Activated T-cell treated with anti-CD3 and anti-CD28 coated beads, Interleukin-2, amount 50 U/mL, for 4 hours (primary cell): ENCODE measurements around the gene EPS8L3. TPM values are rescaled to one million over a fixed set of nuclear protein-coding genes. Genes with fewer than 3 reads are reported as not detected.
"Not testable (repeated sequence)": the region's sequence is repeated elsewhere in the genome, so short reads cannot be mapped to it uniquely, and the experiment has no call there.

Source experiments
- ATAC-seq, 2 donors: fragments of 200-7000 bp; cut with Tn5 transposase; one replicate each; pipeline ENCODE4 v1.10.0; 2021
- DNase-seq: peaks from one replicate; pipeline ENCODE4 v3.0.0-alpha.2; 2020
- H3K27me3 Mint-ChIP-seq: one replicate; pipeline ENCODE4 v1.8.0; 2021; ENCODE audit warnings: low read depth, mixed read lengths
- H3K36me3 Mint-ChIP-seq: one replicate; pipeline ENCODE4 v1.8.0; 2022; ENCODE audit warnings: mixed read lengths; ENCODE audit not compliant: insufficient read depth
- H3K4me1 Mint-ChIP-seq: one replicate; pipeline ENCODE4 v1.8.0; 2021; ENCODE audit warnings: low read depth, mixed read lengths
- H3K4me3 Mint-ChIP-seq: one replicate; pipeline ENCODE4 v1.8.0; 2021; ENCODE audit warnings: mild to moderate bottlenecking, moderate library complexity, mixed read lengths
- H3K9me3 Mint-ChIP-seq: one replicate; pipeline ENCODE4 v1.8.0; 2021; ENCODE audit warnings: mixed read lengths
- total RNA-seq, 3 donors: library from RNA; stranded (reverse); gene quantifications; one replicate each; pipeline ENCODE4 v1.2.1, GENCODE V29; 2021

The EPS8L3 gene
- total RNA-seq, 3 donors from 2014 or later, result not detected

GRCh38 chr1:109713636-109714035 is 50.1 kb downstream of the EPS8L3 start:
- Mint-ChIP-seq H3K36me3 (peaks cover 5% of the 10 kb centered on the region), H3K4me3 (no peak overlapping the region), H3K4me1 (no peaks in the 10 kb centered on the region), H3K27me3 (peaks cover 29% of the 10 kb centered on the region), H3K9me3 (peaks cover 10% of the 10 kb centered on the region)
- DNase-seq (no peak), ATAC-seq (no peak)

GRCh38 chr1:109712321-109712864 is 51.3 kb downstream of the EPS8L3 start:
- no peak for ATAC-seq
- no peak overlapping the region for H3K4me3 Mint-ChIP-seq

GRCh38 chr1:109711593-109712320 is 52.0 kb downstream of the EPS8L3 start, which contains the start of gene GSTM5:
Gene GSTM5, plus strand, starts transcription at chr1:109712251. Its CDS starts 62 bp downstream, at chr1:109712313.
- peak; percentile 71 to 72 for ATAC-seq
- DNase-seq, H3K4me1 Mint-ChIP-seq: not testable (repeated sequence)
- Mint-ChIP-seq H3K27me3 (peaks cover 24% of the 10 kb centered on the region), H3K9me3 (peaks cover 17% of the 10 kb centered on the region), H3K36me3 (peaks cover 11% of the 10 kb centered on the region), H3K4me3 (peak within 1 kb of the TSS; percentile 72)

More at GRCh38 chr1:109712321-109712864, 51.3 kb downstream of the EPS8L3 start:
- Mint-ChIP-seq H3K9me3 (peaks cover 17% of the 10 kb centered on the region), H3K27me3 (peaks cover 27% of the 10 kb centered on the region), H3K4me1 (no peaks in the 10 kb centered on the region), H3K36me3 (peaks cover 8% of the 10 kb centered on the region)
- DNase-seq, result no peak

- H3K4me1 Mint-ChIP-seq, H3K4me3 Mint-ChIP-seq: not testable (repeated sequence)
Observed at GRCh38 chr1:109709822-109710221, 53.9 kb downstream of the EPS8L3 start.

GRCh38 chr1:109708949-109709348 is 54.8 kb downstream of the EPS8L3 start:
- Mint-ChIP-seq H3K27me3 (peaks cover 17% of the 10 kb centered on the region), H3K36me3 (peaks cover 14% of the 10 kb centered on the region), H3K9me3 (peaks cover 17% of the 10 kb centered on the region)
- not testable (repeated sequence) for H3K4me1 Mint-ChIP-seq, ATAC-seq, DNase-seq, H3K4me3 Mint-ChIP-seq

More at GRCh38 chr1:109709822-109710221, 53.9 kb downstream of the EPS8L3 start:
- H3K36me3 Mint-ChIP-seq, result peaks cover 11% of the 10 kb centered on the region
- DNase-seq, ATAC-seq: not testable (repeated sequence)
- H3K9me3 Mint-ChIP-seq, result peaks cover 17% of the 10 kb centered on the region
- peaks cover 22% of the 10 kb centered on the region for H3K27me3 Mint-ChIP-seq

- DNase-seq (no peak), ATAC-seq (no peak)
- Mint-ChIP-seq H3K4me3 (no peak overlapping the region), H3K36me3 (peaks cover 14% of the 10 kb centered on the region), H3K9me3 (peaks cover 21% of the 10 kb centered on the region), H3K4me1 (no peaks in the 10 kb centered on the region), H3K27me3 (no peaks in the 10 kb centered on the region)
Observed at GRCh38 chr1:109705411-109705810, 58.3 kb downstream of the EPS8L3 start.

- ATAC-seq (no peak), DNase-seq (no peak)
- H3K4me3 Mint-ChIP-seq, result no peak overlapping the region
- H3K9me3 Mint-ChIP-seq, result peaks cover 17% of the 10 kb centered on the region
- peaks cover 11% of the 10 kb centered on the region for H3K36me3 Mint-ChIP-seq
- no peaks in the 10 kb centered on the region for H3K27me3 Mint-ChIP-seq
- no peaks in the 10 kb centered on the region for H3K4me1 Mint-ChIP-seq
Observed at GRCh38 chr1:109704173-109704572, 59.5 kb downstream of the EPS8L3 start.

- not testable (repeated sequence) for H3K36me3 Mint-ChIP-seq, ATAC-seq, H3K4me1 Mint-ChIP-seq, H3K27me3 Mint-ChIP-seq, DNase-seq, H3K4me3 Mint-ChIP-seq, H3K9me3 Mint-ChIP-seq
Observed at GRCh38 chr1:109702940-109703339, 60.8 kb downstream of the EPS8L3 start.

Other genes starting within 250 kb of the EPS8L3 start
- not detected for gene GPR61, start 224.1 kb downstream of the EPS8L3 start, total RNA-seq
- 1 to 10 TPM; 8.6 to 8.9 (median 8.6) TPM for gene GNAI3, start 215.3 kb downstream of the EPS8L3 start, total RNA-seq
- gene GNAT2, start 144.3 kb downstream of the EPS8L3 start, total RNA-seq, result 1 to 10 TPM in 1 of 3 donors, under 1 TPM in 2; 0.19 to 1.1 (median 0.24) TPM
- 100 to 1,000 TPM; 150 to 165 (median 151) TPM for gene AMPD2, start 144.1 kb downstream of the EPS8L3 start, total RNA-seq
- 1 to 10 TPM; 3.7 to 6.9 (median 4.1) TPM for gene GSTM4, start 107.8 kb downstream of the EPS8L3 start, total RNA-seq
- gene GSTM2, start 95.9 kb downstream of the EPS8L3 start, total RNA-seq, result 1 to 10 TPM; 4.0 to 5.3 (median 4.4) TPM
- gene GSTM1, start 76.1 kb downstream of the EPS8L3 start, total RNA-seq, result 10 to 100 TPM in 2 of 3 donors, not detected in 1; 30.4 to 60.0 TPM
- under 1 TPM in 1 of 3 donors, not detected in 2; 0.05 TPM for gene GSTM5, start 51.7 kb downstream of the EPS8L3 start, total RNA-seq
- gene GSTM3, start 22.9 kb downstream of the EPS8L3 start, total RNA-seq, result 10 to 100 TPM; 11.5 to 21.6 (median 11.7) TPM
- gene CSF1, start 146.9 kb upstream of the EPS8L3 start, total RNA-seq, result 10 to 100 TPM; 76.2 to 81.9 (median 77.8) TPM
- 10 to 100 TPM; 45.4 to 48.3 (median 48.2) TPM for gene AHCYL1, start 220.8 kb upstream of the EPS8L3 start, total RNA-seq